GM12878 (cell line): ENCODE data around the gene ROCK2.

Experiments
- CHD2 ChIP-seq: IDR thresholded peaks from 2 replicates; pipeline ENCODE4 v1.6.1; 2011; ENCODE audit warnings: low read depth, low read length, improper control_type of control experiment, borderline replicate concordance
- EP300 ChIP-seq, 2 experiments: fragments of 150-350 bp in 1 of 2; IDR thresholded peaks; 2 replicates each; pipeline ENCODE4 v1.6.1; 2011 to 2012; ENCODE audit warnings: low read depth in 2 of 2, low read length in 2 of 2, borderline replicate concordance in 1 of 2, improper control_type of control experiment in 1 of 2, inconsistent platforms in 1 of 2; ENCODE audit not compliant: control insufficient read depth in 1 of 2
- MTA3 ChIP-seq: IDR thresholded peaks from 2 replicates; pipeline ENCODE4 v1.6.1; 2012; ENCODE audit warnings: low read length, inconsistent platforms, borderline replicate concordance
- PAX8 ChIP-seq: fragments of 450-650 bp; IDR thresholded peaks from 2 replicates; pipeline ENCODE4 v1.6.1; 2017; ENCODE audit warnings: mild to moderate bottlenecking, moderate library complexity
- RCOR1 ChIP-seq: conservative IDR thresholded peaks from 2 replicates; pipeline ENCODE4 v1.6.1; 2012; ENCODE audit warnings: low read depth, low read length, improper control_type of control experiment
- RUNX3 ChIP-seq: IDR thresholded peaks from 2 replicates; pipeline ENCODE4 v1.6.1; 2012; ENCODE audit warnings: low read length, inconsistent platforms
- SREBF2 ChIP-seq: IDR thresholded peaks from 2 replicates; pipeline ENCODE4 v1.6.1; 2012; ENCODE audit warnings: mild to moderate bottlenecking, low read length
- TAF1 ChIP-seq: IDR thresholded peaks from 2 replicates; pipeline ENCODE4 v1.6.1; 2011; ENCODE audit warnings: mild to moderate bottlenecking, low read depth, low read length, borderline replicate concordance
- WRNIP1 ChIP-seq: IDR thresholded peaks from 2 replicates; pipeline ENCODE4 v1.6.1; 2011; ENCODE audit warnings: low read depth, low read length, improper control_type of control experiment, borderline replicate concordance
- YY1 ChIP-seq: IDR thresholded peaks from 2 replicates; pipeline ENCODE4 v1.6.1; 2011; ENCODE audit warnings: low read depth, mild to moderate bottlenecking, low read length
- ZNF24 ChIP-seq: fragments of 450-650 bp; IDR thresholded peaks from 2 replicates; pipeline ENCODE4 v1.6.1; 2017; ENCODE audit warnings: antibody characterized with exemption, mild to moderate bottlenecking
- ZNF274 ChIP-seq: IDR thresholded peaks from one replicate; pipeline ENCODE4 v1.8.0; 2011; ENCODE audit not compliant: insufficient read length, insufficient read depth
- TF ChIP-seq, protein P1 (sequence below), 3 experiments: IDR thresholded peaks in 2 of 3; conservative IDR thresholded peaks in 1 of 3; 2 replicates each; pipeline ENCODE4 v1.5.1; 2011; ENCODE audit warnings: low read depth in 3 of 3, low read length in 3 of 3, mild to moderate bottlenecking in 3 of 3, control low read depth in 2 of 3, moderate library complexity in 2 of 3, inconsistent platforms in 1 of 3, mixed read lengths in 1 of 3; ENCODE audit not compliant: control insufficient read depth in 2 of 3, insufficient read depth in 1 of 3; ENCODE audit errors: extremely low read depth in 1 of 3

DNA sequence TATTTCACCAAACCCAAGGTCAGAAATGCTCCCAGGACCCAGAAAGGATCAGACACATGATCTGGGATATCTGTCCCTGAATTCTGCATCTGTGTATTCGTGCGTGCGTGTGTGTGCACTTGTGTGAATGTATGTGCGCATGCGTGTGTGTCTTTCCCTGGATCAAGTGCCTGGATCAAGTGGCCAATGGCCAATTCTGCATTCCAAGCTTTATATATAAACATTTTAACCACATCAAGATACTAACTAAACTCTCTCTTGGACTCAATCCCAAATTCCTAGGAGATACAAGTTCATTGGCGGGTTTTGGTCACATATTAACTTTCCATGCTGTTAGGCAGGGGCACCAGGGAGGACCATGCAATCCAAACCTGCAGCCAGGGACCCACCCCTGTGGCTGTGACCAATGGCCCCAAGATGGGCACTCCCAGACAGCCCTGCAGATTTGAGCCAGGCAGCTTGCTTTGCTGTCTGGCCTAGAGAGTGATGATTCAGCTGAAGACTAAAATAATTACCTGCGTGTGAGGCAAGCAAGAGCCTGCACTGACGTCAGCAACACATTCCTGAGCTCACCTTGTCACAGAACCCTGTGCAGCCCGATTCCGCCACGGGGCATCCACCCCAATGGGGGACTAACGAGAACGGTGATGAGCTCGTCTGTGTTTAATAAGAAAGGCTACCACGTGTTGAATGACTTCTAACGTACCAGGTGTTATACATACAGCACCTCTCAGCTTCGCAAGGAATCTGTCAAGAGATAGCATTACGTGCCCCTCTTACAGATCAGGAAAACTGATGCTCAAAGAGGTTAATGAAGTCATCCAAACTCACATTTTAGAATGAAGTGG, 45.3 kb upstream of the ROCK2 start:
- TF ChIP-seq TAF1: no peak
- TF ChIP-seq, protein P1, sequence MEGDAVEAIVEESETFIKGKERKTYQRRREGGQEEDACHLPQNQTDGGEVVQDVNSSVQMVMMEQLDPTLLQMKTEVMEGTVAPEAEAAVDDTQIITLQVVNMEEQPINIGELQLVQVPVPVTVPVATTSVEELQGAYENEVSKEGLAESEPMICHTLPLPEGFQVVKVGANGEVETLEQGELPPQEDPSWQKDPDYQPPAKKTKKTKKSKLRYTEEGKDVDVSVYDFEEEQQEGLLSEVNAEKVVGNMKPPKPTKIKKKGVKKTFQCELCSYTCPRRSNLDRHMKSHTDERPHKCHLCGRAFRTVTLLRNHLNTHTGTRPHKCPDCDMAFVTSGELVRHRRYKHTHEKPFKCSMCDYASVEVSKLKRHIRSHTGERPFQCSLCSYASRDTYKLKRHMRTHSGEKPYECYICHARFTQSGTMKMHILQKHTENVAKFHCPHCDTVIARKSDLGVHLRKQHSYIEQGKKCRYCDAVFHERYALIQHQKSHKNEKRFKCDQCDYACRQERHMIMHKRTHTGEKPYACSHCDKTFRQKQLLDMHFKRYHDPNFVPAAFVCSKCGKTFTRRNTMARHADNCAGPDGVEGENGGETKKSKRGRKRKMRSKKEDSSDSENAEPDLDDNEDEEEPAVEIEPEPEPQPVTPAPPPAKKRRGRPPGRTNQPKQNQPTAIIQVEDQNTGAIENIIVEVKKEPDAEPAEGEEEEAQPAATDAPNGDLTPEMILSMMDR (IDR thresholded peaks at IDR 0.05 in 2 of 3, conservative IDR thresholded peaks at IDR 0.05 in 1 of 3; ENCODE audit: control insufficient read depth in 2 of 3, extremely low read depth in 1 of 3, insufficient read depth in 1 of 3, low read depth in 3 of 3, low read length in 3 of 3): no peak
- TF ChIP-seq WRNIP1: no peak
- no peak for TF ChIP-seq ZNF274
- TF ChIP-seq EP300 (IDR thresholded peaks at IDR 0.05; ENCODE audit: borderline replicate concordance in 1 of 2, control insufficient read depth in 1 of 2, low read depth in 2 of 2, low read length in 2 of 2): no peak
- no peak for TF ChIP-seq PAX8
- no peak for TF ChIP-seq RUNX3
- no peak for TF ChIP-seq YY1
- no peak for TF ChIP-seq RCOR1
- no peak for TF ChIP-seq ZNF24
- TF ChIP-seq CHD2: no peak
- TF ChIP-seq MTA3: no peak
- no peak for TF ChIP-seq SREBF2
